Activated CD4-positive, alpha-beta T cell treated with anti-CD3 and anti-CD28 coated beads for 1 hour (primary cell): ENCODE measurements around the gene ROCK2.

Experiments
- DNase-seq: peaks from one replicate; pipeline ENCODE4 v3.0.0-alpha.2; 2020

Gene ROCK2

GRCh38 chr2:11144077-11144737 is 200.2 kb downstream of the ROCK2 start:
- DNase-seq: no peak

DNA sequence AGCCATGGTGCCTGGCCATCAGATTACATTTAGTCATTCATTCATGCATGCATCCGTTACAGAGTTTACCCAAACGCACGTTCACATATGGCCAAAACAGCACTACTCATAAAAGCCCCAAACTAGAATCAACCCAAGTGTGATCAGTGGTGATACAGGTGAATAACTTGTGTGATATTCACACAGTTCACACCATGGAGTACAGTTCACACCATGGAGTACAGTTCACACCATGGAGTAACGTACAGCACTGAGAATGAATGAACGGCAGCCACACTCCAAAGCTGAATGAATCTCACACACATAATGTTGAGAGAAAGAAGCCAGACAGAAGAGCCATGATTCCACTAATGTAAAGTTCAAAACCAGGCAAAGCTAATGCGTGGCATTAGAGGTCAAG is 201.4 kb downstream of the ROCK2 start:
- no peak for DNase-seq

GRCh38 chr2:11142330-11142729 is 202.1 kb downstream of the ROCK2 start:
- DNase-seq: no peak

DNA sequence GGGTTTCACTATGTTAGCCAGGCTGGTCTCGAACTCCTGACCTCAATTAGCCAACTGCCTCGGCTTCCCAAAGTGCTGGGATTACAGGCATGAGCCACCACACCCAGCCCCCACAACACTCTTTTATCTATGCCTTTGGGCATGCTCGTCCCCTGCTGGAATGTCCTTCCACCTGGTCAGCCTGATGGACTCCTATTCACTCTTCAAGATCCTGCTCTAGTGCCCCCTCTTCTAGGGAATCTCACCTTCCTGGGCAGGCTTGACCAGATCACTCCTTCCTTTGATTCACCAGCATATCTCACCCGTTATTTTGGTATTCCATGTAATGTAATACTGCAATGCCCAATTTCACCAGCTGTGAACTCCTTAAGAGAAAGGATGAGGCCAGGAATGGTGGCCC is 203.1 kb downstream of the ROCK2 start:
- DNase-seq: no peak

DNA sequence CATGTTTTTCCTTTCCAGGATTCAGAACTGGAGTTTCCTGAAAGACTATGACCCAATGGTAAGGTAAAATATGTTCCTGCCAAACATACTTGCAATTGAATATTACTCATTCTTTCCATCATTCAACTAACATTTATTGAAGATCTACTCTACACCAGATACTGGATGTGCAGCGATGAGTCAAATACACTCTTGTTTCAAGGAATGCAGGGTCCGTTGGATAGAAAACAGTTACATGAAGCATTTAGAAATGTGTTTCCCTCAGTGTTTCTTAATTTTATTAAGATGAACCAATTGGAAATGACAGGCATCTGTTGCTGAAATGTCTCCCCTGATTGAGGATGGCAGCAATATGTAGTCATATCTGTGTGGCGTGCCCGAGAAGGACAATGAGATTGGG is 203.9 kb downstream of the ROCK2 start:
- no peak for DNase-seq

GRCh38 chr2:11134349-11134748 is 210.1 kb downstream of the ROCK2 start:
- no peak for DNase-seq

- no peak for DNase-seq
These were observed 210.5 kb downstream of the ROCK2 start for GRCh38 chr2:11133936-11134320.

GRCh38 chr2:11133238-11133935 is 211.0 kb downstream of the ROCK2 start:
- DNase-seq: no peak

GRCh38 chr2:11132036-11132671 is 212.3 kb downstream of the ROCK2 start:
- no peak for DNase-seq

GRCh38 chr2:11131166-11131920 is 213.1 kb downstream of the ROCK2 start:
- no peak for DNase-seq
